ENCODE data around the gene TXNRD3. TPM values are rescaled to one million over a fixed set of nuclear protein-coding genes. Genes with fewer than 3 reads are reported as not detected.

Gene TXNRD3
- total RNA-seq, 1 experiment from 2014 or later = 8.1 TPM

- Histone ChIP-seq H3K79me2 (ENCODE audit: insufficient read depth, low read length) (no peaks in the 10 kb centered on the region), H3K4me1 (ENCODE audit: insufficient read depth, low read length) (no peaks in the 10 kb centered on the region), H2AK5ac (ENCODE audit: insufficient read length, low read length) (no peak overlapping the region), H3K4me2 (ENCODE audit: insufficient read depth, insufficient read length, low read length) (no peak overlapping the region), H3K9ac (ENCODE audit: extremely low read depth, insufficient read length, low read length) (no peak overlapping the region), H3K23ac (ENCODE audit: insufficient read length, low read depth, low read length) (no peak overlapping the region), H4K91ac (ENCODE audit: insufficient read length, low read depth, low read length) (no peak overlapping the region), H3T11ph (ENCODE audit: low read length) (no peak overlapping the region), H3K14ac (ENCODE audit: insufficient read depth, low read length) (no peak overlapping the region), H4K8ac (replicated peaks; ENCODE audit: insufficient read length, low read depth, low read length) (no peak overlapping the region), H3K18ac (ENCODE audit: insufficient read length, low read depth, low read length) (no peak overlapping the region), H2BK20ac (ENCODE audit: low read depth, low read length, poor library complexity, severe bottlenecking) (no peak overlapping the region), H3K27ac (ENCODE audit: insufficient read length, low read depth, low read length) (no peak overlapping the region), H2BK120ac (ENCODE audit: low read depth, low read length, poor library complexity, severe bottlenecking) (no peak overlapping the region), H3K9me3 (ENCODE audit: control insufficient read depth, low read depth, low read length) (no peaks in the 10 kb centered on the region), H4K5ac (ENCODE audit: insufficient read length, low read depth, low read length) (no peak overlapping the region), H3K23me2 (ENCODE audit: insufficient read length, low read depth, low read length, poor library complexity, severe bottlenecking) (no peaks in the 10 kb centered on the region), H3K27me3 (ENCODE audit: insufficient read depth, low read length) (no peaks in the 10 kb centered on the region), H2BK15ac (ENCODE audit: low read depth, low read length) (no peak overlapping the region), H3K56ac (ENCODE audit: insufficient read length, low read depth, low read length) (no peak overlapping the region), H2BK12ac (ENCODE audit: insufficient read length, low read depth, low read length) (no peak overlapping the region), H4K20me1 (ENCODE audit: control insufficient read depth, insufficient read depth, insufficient read length) (no peaks in the 10 kb centered on the region), H2AFZ (ENCODE audit: low read length) (no peak overlapping the region), H3K4ac (ENCODE audit: low read depth, low read length) (no peak overlapping the region), H3K79me1 (ENCODE audit: insufficient read depth, low read depth, low read length, poor library complexity, severe bottlenecking) (no peaks in the 10 kb centered on the region), H2BK5ac (ENCODE audit: insufficient read length, low read length) (no peak overlapping the region)
- no peak for TF ChIP-seq CTCF (conservative IDR thresholded peaks at IDR 0.05)
- Mint-ChIP-seq H3K4me3 (no peak overlapping the region), H3K36me3 (ENCODE audit: insufficient read depth in 1 of 3, low read depth in 3 of 3) (peaks cover 0 to 7% (median 2%) of the 10 kb centered on the region in 3 experiments; a peak in 4 of 7 replicates), H3K9me3 (no peaks in the 10 kb centered on the region), H3K27ac (peak overlapping the region in 1 of 3 experiments; percentile 23; a peak in 1 of 7 replicates), H3K27me3 (ENCODE audit: low read depth) (no peaks in the 10 kb centered on the region), H3K4me1 (no peaks in the 10 kb centered on the region)
- WGBS (ENCODE audit: extremely low coverage, insufficient read length, low lambda C conversion rate) = no CpG with 5 or more reads among the region's 2 CpGs
- no peak for DNase-seq
Observed at GRCh38 chr3:126609909-126610308, 45.0 kb downstream of the TXNRD3 start.

All from H9 (cell line).